Astrocyte (in vitro differentiated cells and primary cell): ENCODE measurements around the gene MS4A1. TPM values are rescaled to one million over a fixed set of nuclear protein-coding genes. Genes with fewer than 3 reads are reported as not detected.

ENCODE experiments used
- DNase-seq: peaks from one replicate; pipeline ENCODE4 v3.0.0-alpha.2; 2010; ENCODE audit warnings: low read depth
- FAIRE-seq: peaks from 2 replicates; lab custom pipeline; 2011; peaks lifted over from hg19 to GRCh38; lab: Jason Lieb, UNC
- H2AFZ ChIP-seq: 2 replicates; pipeline ENCODE4 v1.6.0; 2012; ENCODE audit warnings: low read depth, low read length, inconsistent platforms
- H3K27ac ChIP-seq: 2 replicates; pipeline ENCODE4 v1.5.1; 2011; ENCODE audit warnings: low read depth, low read length, inconsistent platforms
- H3K27me3 ChIP-seq: 2 replicates; pipeline ENCODE4 v1.6.0; 2011; ENCODE audit warnings: low read length, inconsistent platforms; ENCODE audit not compliant: insufficient read depth
- H3K36me3 ChIP-seq: 2 replicates; pipeline ENCODE4 v1.5.1; 2011; ENCODE audit warnings: low read length, inconsistent platforms; ENCODE audit not compliant: insufficient read depth
- H3K4me1 ChIP-seq: 2 replicates; pipeline ENCODE4 v1.5.1; 2011; ENCODE audit warnings: low read length, inconsistent platforms; ENCODE audit not compliant: insufficient read depth
- H3K4me2 ChIP-seq: 2 replicates; pipeline ENCODE4 v1.6.0; 2012; ENCODE audit warnings: low read length, inconsistent platforms
- H3K4me3 ChIP-seq: 2 replicates; pipeline ENCODE4 v1.5.1; 2011; ENCODE audit warnings: low read depth, mild to moderate bottlenecking, low read length, inconsistent platforms; ENCODE audit not compliant: insufficient read depth
- H3K79me2 ChIP-seq: 2 replicates; pipeline ENCODE4 v1.6.0; 2012; ENCODE audit warnings: mild to moderate bottlenecking, low read length, inconsistent platforms; ENCODE audit not compliant: insufficient read depth
- H3K9ac ChIP-seq: 2 replicates; pipeline ENCODE4 v1.6.0; 2012; ENCODE audit warnings: mild to moderate bottlenecking, low read length, inconsistent platforms
- H3K9me3 ChIP-seq: 2 replicates; pipeline ENCODE4 v1.5.1; 2012; ENCODE audit warnings: low read depth, mild to moderate bottlenecking, low read length, inconsistent platforms; ENCODE audit not compliant: insufficient read depth
- H4K20me1 ChIP-seq: 2 replicates; pipeline ENCODE4 v1.6.0; 2012; ENCODE audit warnings: low read length, inconsistent platforms; ENCODE audit not compliant: insufficient read depth
- H3K27ac Mint-ChIP-seq: one replicate; pipeline ENCODE4 v1.8.0; 2021; ENCODE audit warnings: mild to moderate bottlenecking, mixed read lengths; ENCODE audit not compliant: unreplicated experiment
- H3K27me3 Mint-ChIP-seq: one replicate; pipeline ENCODE4 v1.8.0; 2021; ENCODE audit warnings: low read depth, mixed read lengths; ENCODE audit not compliant: unreplicated experiment
- H3K36me3 Mint-ChIP-seq: one replicate; pipeline ENCODE4 v1.8.0; 2021; ENCODE audit warnings: low read depth, mixed read lengths; ENCODE audit not compliant: unreplicated experiment
- H3K4me1 Mint-ChIP-seq: one replicate; pipeline ENCODE4 v1.8.0; 2021; ENCODE audit warnings: low read depth, mixed read lengths; ENCODE audit not compliant: unreplicated experiment
- H3K4me3 Mint-ChIP-seq: one replicate; pipeline ENCODE4 v1.8.0; 2021; ENCODE audit warnings: mild to moderate bottlenecking, moderate library complexity, mixed read lengths; ENCODE audit not compliant: unreplicated experiment
- H3K9me3 Mint-ChIP-seq: one replicate; pipeline ENCODE4 v1.8.0; 2021; ENCODE audit warnings: mild to moderate bottlenecking, mixed read lengths; ENCODE audit not compliant: unreplicated experiment
- EZH2 ChIP-seq: IDR thresholded peaks from 2 replicates; pipeline ENCODE4 v1.6.1; 2012; ENCODE audit warnings: mild to moderate bottlenecking, low read length, inconsistent platforms; ENCODE audit not compliant: insufficient read depth
- total RNA-seq: library from RNA; stranded (reverse); gene quantifications from 2 replicates; pipeline ENCODE4 v1.2.1, GENCODE V29; 2021
- TF ChIP-seq, protein P1 (sequence below): IDR thresholded peaks from 2 replicates; pipeline ENCODE4 v1.5.1; 2011; ENCODE audit warnings: low read depth, mild to moderate bottlenecking, inconsistent platforms, low read length, moderate library complexity; ENCODE audit not compliant: insufficient read depth

MS4A1 gene
- total RNA-seq, 1 donor from 2014 or later = not detected

DNA sequence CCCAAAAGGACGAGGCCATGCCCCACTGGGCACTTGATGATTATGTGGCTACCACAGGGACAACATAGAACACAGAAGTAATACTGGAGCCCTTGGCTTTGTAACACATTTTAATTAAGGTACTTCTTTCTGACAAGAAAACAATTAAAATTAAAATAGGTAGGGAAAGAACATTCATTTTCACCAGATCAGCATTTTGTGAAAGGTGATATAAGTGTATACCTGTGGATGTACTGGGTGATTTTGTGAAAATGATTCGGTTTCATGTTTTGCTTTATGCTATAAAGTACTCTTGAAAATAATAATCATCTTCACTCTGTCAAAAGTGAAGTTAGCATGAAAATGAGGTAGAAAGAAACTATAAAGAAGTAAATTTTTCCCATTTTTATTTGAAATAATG is 37.8 kb downstream of the MS4A1 start:
- no peaks in the 10 kb centered on the region for H3K36me3 Mint-ChIP-seq

DNA sequence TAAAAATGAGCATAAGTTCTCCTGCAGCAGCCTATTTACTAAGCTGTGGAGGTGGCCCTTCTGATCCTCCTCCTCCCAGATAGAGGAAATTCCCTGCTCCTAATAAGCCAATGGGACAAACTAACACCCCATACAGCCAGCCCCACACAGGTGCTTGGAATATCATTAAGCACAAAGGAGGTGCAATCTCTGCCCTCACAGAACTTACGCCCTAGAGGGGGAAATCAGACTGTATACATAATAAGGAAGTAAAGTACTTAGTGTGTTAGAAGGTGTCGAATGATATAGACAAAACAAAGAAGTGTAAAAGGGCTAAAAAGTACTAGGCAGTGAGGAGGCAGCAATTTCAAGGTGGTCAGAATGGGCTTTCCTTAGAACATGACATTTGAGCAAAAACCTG is 42.8 kb downstream of the MS4A1 start:
- Histone ChIP-seq H3K79me2 (no peaks in the 10 kb centered on the region), H3K36me3 (no peaks in the 10 kb centered on the region), H3K4me3 (no peak overlapping the region), H3K27ac (no peak overlapping the region), H3K4me1 (no peaks in the 10 kb centered on the region), H4K20me1 (no peaks in the 10 kb centered on the region), H3K4me2 (no peak overlapping the region), H3K27me3 (no peaks in the 10 kb centered on the region), H3K9me3 (peaks cover 3% of the 10 kb centered on the region), H2AFZ (no peak overlapping the region), H3K9ac (no peak overlapping the region)
- DNase-seq (no peak), FAIRE-seq (no peak)
- Mint-ChIP-seq H3K4me3 (peak overlapping the region; percentile 17), H3K36me3 (no peaks in the 10 kb centered on the region), H3K27me3 (no peaks in the 10 kb centered on the region), H3K27ac (no peak overlapping the region), H3K4me1 (peaks cover 12% of the 10 kb centered on the region), H3K9me3 (no peaks in the 10 kb centered on the region)
- no peak for TF ChIP-seq EZH2
- TF ChIP-seq, protein P1, sequence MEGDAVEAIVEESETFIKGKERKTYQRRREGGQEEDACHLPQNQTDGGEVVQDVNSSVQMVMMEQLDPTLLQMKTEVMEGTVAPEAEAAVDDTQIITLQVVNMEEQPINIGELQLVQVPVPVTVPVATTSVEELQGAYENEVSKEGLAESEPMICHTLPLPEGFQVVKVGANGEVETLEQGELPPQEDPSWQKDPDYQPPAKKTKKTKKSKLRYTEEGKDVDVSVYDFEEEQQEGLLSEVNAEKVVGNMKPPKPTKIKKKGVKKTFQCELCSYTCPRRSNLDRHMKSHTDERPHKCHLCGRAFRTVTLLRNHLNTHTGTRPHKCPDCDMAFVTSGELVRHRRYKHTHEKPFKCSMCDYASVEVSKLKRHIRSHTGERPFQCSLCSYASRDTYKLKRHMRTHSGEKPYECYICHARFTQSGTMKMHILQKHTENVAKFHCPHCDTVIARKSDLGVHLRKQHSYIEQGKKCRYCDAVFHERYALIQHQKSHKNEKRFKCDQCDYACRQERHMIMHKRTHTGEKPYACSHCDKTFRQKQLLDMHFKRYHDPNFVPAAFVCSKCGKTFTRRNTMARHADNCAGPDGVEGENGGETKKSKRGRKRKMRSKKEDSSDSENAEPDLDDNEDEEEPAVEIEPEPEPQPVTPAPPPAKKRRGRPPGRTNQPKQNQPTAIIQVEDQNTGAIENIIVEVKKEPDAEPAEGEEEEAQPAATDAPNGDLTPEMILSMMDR = no peak

More for the DNA sequence above, 37.8 kb downstream of the MS4A1 start:
- Histone ChIP-seq H3K27ac (no peak overlapping the region), H4K20me1 (no peaks in the 10 kb centered on the region), H2AFZ (no peak overlapping the region), H3K4me3 (no peak overlapping the region), H3K4me1 (no peaks in the 10 kb centered on the region), H3K27me3 (no peaks in the 10 kb centered on the region), H3K4me2 (no peak overlapping the region), H3K79me2 (no peaks in the 10 kb centered on the region), H3K9ac (no peak overlapping the region), H3K9me3 (peaks cover 3% of the 10 kb centered on the region), H3K36me3 (no peaks in the 10 kb centered on the region)
- H3K4me1 Mint-ChIP-seq = peaks cover 2% of the 10 kb centered on the region
- no peak overlapping the region for H3K4me3 Mint-ChIP-seq
- FAIRE-seq = no peak
- no peaks in the 10 kb centered on the region for H3K9me3 Mint-ChIP-seq
- H3K27ac Mint-ChIP-seq = no peak overlapping the region
- TF ChIP-seq, protein P1 = no peak
- no peak for TF ChIP-seq EZH2
- no peaks in the 10 kb centered on the region for H3K27me3 Mint-ChIP-seq
- DNase-seq = no peak

DNA sequence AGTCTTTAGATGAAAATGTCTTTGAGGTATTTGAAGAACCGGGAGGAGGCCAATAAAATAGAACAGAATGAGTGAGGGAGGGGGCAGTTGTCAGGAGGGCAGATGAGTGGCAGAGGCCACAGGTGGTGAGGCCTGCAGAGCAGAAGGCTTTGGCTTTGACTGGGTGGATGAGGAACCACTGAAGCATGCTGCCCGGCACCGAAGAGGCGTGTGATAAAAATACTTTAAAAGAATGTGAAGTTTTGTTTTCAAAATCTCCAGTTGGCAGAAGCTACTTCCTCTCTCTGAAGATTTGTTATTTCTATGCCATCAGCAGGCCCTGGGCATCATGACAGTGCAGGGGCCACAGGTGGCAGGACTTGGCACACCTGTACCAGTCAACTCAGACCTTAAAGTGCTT is 43.2 kb downstream of the MS4A1 start:
- H3K36me3 ChIP-seq = no peaks in the 10 kb centered on the region
- no peaks in the 10 kb centered on the region for H3K79me2 ChIP-seq
- no peaks in the 10 kb centered on the region for H3K9me3 Mint-ChIP-seq
- H3K9me3 ChIP-seq = peaks cover 3% of the 10 kb centered on the region
- peaks cover 12% of the 10 kb centered on the region for H3K4me1 Mint-ChIP-seq
- H3K27me3 ChIP-seq = no peaks in the 10 kb centered on the region
- no peak overlapping the region for H3K27ac ChIP-seq
- H3K27ac Mint-ChIP-seq = peak overlapping the region; percentile 15
- H3K4me3 ChIP-seq = no peak overlapping the region
- H3K4me2 ChIP-seq = no peak overlapping the region
- no peaks in the 10 kb centered on the region for H3K27me3 Mint-ChIP-seq
- TF ChIP-seq EZH2 = no peak
- TF ChIP-seq, protein P1 = no peak
- H3K9ac ChIP-seq = no peak overlapping the region
- FAIRE-seq (no peak), DNase-seq (no peak)
- H3K36me3 Mint-ChIP-seq = no peaks in the 10 kb centered on the region
- peak overlapping the region; percentile 17 for H3K4me3 Mint-ChIP-seq
- H4K20me1 ChIP-seq = no peaks in the 10 kb centered on the region
- no peaks in the 10 kb centered on the region for H3K4me1 ChIP-seq
- no peak overlapping the region for H2AFZ ChIP-seq
